Gastrocnemius medialis (tissue), 4 donors: ENCODE results near the gene RBP7. TPM values are rescaled to one million over a fixed set of nuclear protein-coding genes. Genes with fewer than 3 reads are reported as not detected.
"Not testable (repeated sequence)": the region's sequence is repeated elsewhere in the genome, so short reads cannot be mapped to it uniquely, and the experiment has no call there.

Source experiments
- ATAC-seq, 2 donors: fragments of 150-250 bp; one replicate each; pipeline ENCODE4 v1.9.1; 2016
- DNase-seq, 2 donors: peaks; one replicate each; pipeline ENCODE4 v3.0.0-alpha.2; 2019
- H3K27ac ChIP-seq, 4 donors: fragments of 200-600 bp; sonication (generic); 1 replicate in 1 of 4; 2 replicates in 3 of 4; pipeline ENCODE4 v1.5.1; 2016 to 2018; ENCODE audit warnings: mild to moderate bottlenecking in 2 of 4, moderate library complexity in 1 of 4
- H3K27me3 ChIP-seq, 3 donors: fragments of 200-600 bp; sonication (generic) in 2 of 3; 1 replicate in 1 of 3; 2 replicates in 2 of 3; pipeline versions ENCODE4 v1.5.1 to v1.6.0; 2016 to 2019; ENCODE audit warnings: mild to moderate bottlenecking in 1 of 3, moderate library complexity in 1 of 3
- H3K36me3 ChIP-seq, 2 donors: fragments of 200-600 bp; sonication (generic) in 1 of 2; one replicate each; pipeline ENCODE4 v1.5.1; 2017 to 2018
- H3K4me1 ChIP-seq, 2 donors: fragments of 200-600 bp; sonication (generic) in 1 of 2; one replicate each; pipeline ENCODE4 v1.5.1; 2016 to 2017; ENCODE audit warnings: mild to moderate bottlenecking in 2 of 2
- H3K4me3 ChIP-seq, 4 donors: fragments of 200-600 bp; sonication (generic) in 3 of 4; 1 replicate in 1 of 4; 2 replicates in 3 of 4; pipeline ENCODE4 v1.5.1; 2016 to 2019; ENCODE audit warnings: mild to moderate bottlenecking in 2 of 4
- H3K9me3 ChIP-seq, 3 donors: fragments of 200-600 bp; sonication (generic) in 2 of 3; 1 replicate in 1 of 3; 2 replicates in 2 of 3; pipeline ENCODE4 v1.5.1; 2016 to 2019
- CTCF ChIP-seq, 5 experiments: fragments of 450-650 bp in 3 of 5; fragments of 200-600 bp in 2 of 5; sonication (generic) in 2 of 5; IDR thresholded peaks in 4 of 5; conservative IDR thresholded peaks in 1 of 5; 1 replicate in 4 of 5; 2 replicates in 1 of 5; pipeline ENCODE4 v1.5.1; 2016 to 2019; ENCODE audit warnings: antibody characterized with exemption in 5 of 5, mild to moderate bottlenecking in 3 of 5, moderate library complexity in 3 of 5
- POLR2A ChIP-seq, 2 donors: fragments of 450-650 bp; IDR thresholded peaks; one replicate each; pipeline ENCODE4 v1.6.1; 2017; ENCODE audit warnings: antibody characterized with exemption in 2 of 2, mild to moderate bottlenecking in 2 of 2, moderate library complexity in 2 of 2
- in situ Hi-C, 4 donors: fragments of 200-750 bp; cut with MboI; loops; one replicate each; pipeline versions ENCODE4 v1.15.0 to v1.8.0; 2017; ENCODE audit warnings: low sequenced_read_pairs in 4 of 4
- intact Hi-C: fragments of 100-400 bp; cut with DNase I; formaldehyde crosslinking; loops from one replicate; pipeline ENCODE4 v1.15.1; 2023; ENCODE audit warnings: low total_unique reads
- total RNA-seq, 4 donors: library from RNA; depleted of rRNA; stranded (reverse); fragments of >200 nt; gene quantifications; one replicate each; pipeline versions ENCODE4 v1.1.0 to v1.2.3, GENCODE V29; 2016

Gene RBP7
- total RNA-seq, 4 donors from 2014 or later = 7.9 to 19.2 (median 11.1) TPM

DNA sequence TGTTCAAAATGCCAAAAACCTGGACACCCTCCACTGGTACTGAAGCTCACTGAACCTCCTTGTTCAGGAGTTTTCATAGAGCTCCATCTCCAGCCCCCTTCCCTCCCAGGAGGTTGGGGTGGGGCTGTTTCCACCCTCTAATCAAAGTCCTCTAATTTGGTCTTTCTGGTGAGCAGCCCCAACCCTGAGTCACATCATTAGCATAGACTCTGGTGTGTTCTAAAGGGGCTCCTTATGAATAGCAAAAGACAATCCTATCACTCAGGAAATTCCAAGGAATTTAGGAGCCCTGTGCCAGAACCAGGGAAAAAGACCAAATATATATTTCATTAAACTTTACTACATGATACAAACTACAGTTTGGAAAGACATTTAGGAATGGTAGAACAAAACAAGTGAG, 22.5 kb downstream of the RBP7 start:
- DNase-seq (no peak), ATAC-seq (no peak)
- Histone ChIP-seq H3K4me3 (no peak overlapping the region), H3K9me3 (no peaks in the 10 kb centered on the region), H3K4me1 (no peaks in the 10 kb centered on the region), H3K27me3 (no peaks in the 10 kb centered on the region), H3K36me3 (no peaks in the 10 kb centered on the region), H3K27ac (no peak overlapping the region)
- TF ChIP-seq CTCF (IDR thresholded peaks at IDR 0.05 in 4 of 5, conservative IDR thresholded peaks at IDR 0.05 in 1 of 5) = no peak
- TF ChIP-seq POLR2A (IDR thresholded peaks at IDR 0.05) = no peak
- intact Hi-C loops = no loop called here
- in situ Hi-C loops = no loop called here

DNA sequence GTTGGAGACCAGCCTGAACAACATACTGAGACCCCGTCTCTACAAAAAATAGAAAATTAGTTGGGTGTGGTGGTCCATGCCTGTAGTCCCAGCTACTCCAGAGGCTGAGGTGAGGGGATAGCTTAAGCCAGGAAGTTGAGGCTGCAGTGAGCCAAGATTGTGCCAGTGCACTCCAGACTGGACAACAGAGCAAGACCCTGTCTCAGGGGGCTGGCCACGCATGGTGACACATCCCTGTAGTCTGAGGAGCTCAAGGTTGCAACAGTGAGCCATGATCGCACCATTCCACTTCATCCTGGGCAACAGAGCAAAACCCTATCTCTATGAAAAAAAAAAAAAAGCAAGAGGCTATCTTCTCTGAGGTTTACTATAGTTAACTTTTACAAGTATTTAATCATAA, 23.1 kb downstream of the RBP7 start:
- no peaks in the 10 kb centered on the region for H3K27me3 ChIP-seq
- no peaks in the 10 kb centered on the region for H3K4me1 ChIP-seq
- intact Hi-C loops = no loop called here
- ATAC-seq = no peak
- no peak overlapping the region for H3K4me3 ChIP-seq
- H3K27ac ChIP-seq = no peak overlapping the region
- no peaks in the 10 kb centered on the region for H3K36me3 ChIP-seq
- in situ Hi-C loops = no loop called here
- H3K9me3 ChIP-seq = no peaks in the 10 kb centered on the region
- no peak for DNase-seq
- TF ChIP-seq CTCF (IDR thresholded peaks at IDR 0.05 in 4 of 5, conservative IDR thresholded peaks at IDR 0.05 in 1 of 5) (no peak), POLR2A (IDR thresholded peaks at IDR 0.05) (no peak)

DNA sequence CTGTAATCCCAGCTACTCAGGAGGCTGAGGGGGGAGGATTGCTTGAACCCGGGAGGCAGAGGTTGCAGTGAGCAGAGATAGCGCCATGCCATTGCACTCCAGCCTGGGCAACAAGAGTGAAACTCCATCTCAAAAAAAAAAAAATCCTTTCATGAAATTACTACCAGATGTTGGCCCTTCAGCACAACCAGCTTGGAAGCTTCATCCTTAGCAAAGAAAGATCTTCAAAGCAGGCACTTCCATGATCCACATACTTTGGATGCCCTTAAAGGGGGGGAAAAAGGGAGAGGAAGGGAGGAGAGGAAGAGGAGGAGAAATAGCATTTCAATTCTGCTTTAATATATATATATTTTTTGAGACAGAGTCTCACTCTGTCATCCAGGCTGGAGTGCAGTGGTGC, 23.6 kb downstream of the RBP7 start:
- H3K4me1 ChIP-seq, H3K27me3 ChIP-seq, in situ Hi-C loops, DNase-seq, H3K27ac ChIP-seq, ATAC-seq, H3K36me3 ChIP-seq, H3K4me3 ChIP-seq, H3K9me3 ChIP-seq, intact Hi-C loops: not testable (repeated sequence)

GRCh38 chr1:10021992-10022391, 25.0 kb downstream of the RBP7 start:
- in situ Hi-C loops, intact Hi-C loops, H3K36me3 ChIP-seq, H3K9me3 ChIP-seq, H3K4me1 ChIP-seq, DNase-seq, H3K27me3 ChIP-seq, H3K4me3 ChIP-seq, H3K27ac ChIP-seq, ATAC-seq: not testable (repeated sequence)

GRCh38 chr1:10022656-10023055, 25.6 kb downstream of the RBP7 start:
- TF ChIP-seq CTCF (IDR thresholded peaks at IDR 0.05 in 4 of 5, conservative IDR thresholded peaks at IDR 0.05 in 1 of 5) (no peak), POLR2A (IDR thresholded peaks at IDR 0.05) (no peak)
- ATAC-seq = no peak
- Histone ChIP-seq H3K9me3 (no peaks in the 10 kb centered on the region), H3K36me3 (no peaks in the 10 kb centered on the region), H3K27ac (no peak overlapping the region), H3K27me3 (no peaks in the 10 kb centered on the region), H3K4me1 (no peaks in the 10 kb centered on the region), H3K4me3 (no peak overlapping the region)
- intact Hi-C loops = no loop called here
- in situ Hi-C loops = no loop called here
- no peak for DNase-seq

GRCh38 chr1:10025354-10025753, 28.3 kb downstream of the RBP7 start:
- ATAC-seq (no peak), DNase-seq (no peak)
- Histone ChIP-seq H3K36me3 (no peaks in the 10 kb centered on the region), H3K4me1 (no peaks in the 10 kb centered on the region), H3K27ac (no peak overlapping the region), H3K9me3 (no peaks in the 10 kb centered on the region), H3K4me3 (no peak overlapping the region), H3K27me3 (no peaks in the 10 kb centered on the region)
- in situ Hi-C loops (no loop called here), intact Hi-C loops (no loop called here)
- no peak for TF ChIP-seq CTCF (IDR thresholded peaks at IDR 0.05 in 4 of 5, conservative IDR thresholded peaks at IDR 0.05 in 1 of 5)
- no peak for TF ChIP-seq POLR2A (IDR thresholded peaks at IDR 0.05)
